Panc1 (cell line): Measurements from ENCODE around the gene UBTF.

Experiments
- POLR2AphosphoS5 ChIP-seq: IDR thresholded peaks from 2 replicates; pipeline ENCODE4 v1.6.1; 2012; ENCODE audit warnings: mild to moderate bottlenecking, low read depth, low read length, moderate library complexity
- TF ChIP-seq, protein P1 (sequence below): fragments of 450-650 bp; IDR thresholded peaks from 2 replicates; pipeline ENCODE4 v1.5.1; 2017; ENCODE audit warnings: mild to moderate bottlenecking

DNA sequence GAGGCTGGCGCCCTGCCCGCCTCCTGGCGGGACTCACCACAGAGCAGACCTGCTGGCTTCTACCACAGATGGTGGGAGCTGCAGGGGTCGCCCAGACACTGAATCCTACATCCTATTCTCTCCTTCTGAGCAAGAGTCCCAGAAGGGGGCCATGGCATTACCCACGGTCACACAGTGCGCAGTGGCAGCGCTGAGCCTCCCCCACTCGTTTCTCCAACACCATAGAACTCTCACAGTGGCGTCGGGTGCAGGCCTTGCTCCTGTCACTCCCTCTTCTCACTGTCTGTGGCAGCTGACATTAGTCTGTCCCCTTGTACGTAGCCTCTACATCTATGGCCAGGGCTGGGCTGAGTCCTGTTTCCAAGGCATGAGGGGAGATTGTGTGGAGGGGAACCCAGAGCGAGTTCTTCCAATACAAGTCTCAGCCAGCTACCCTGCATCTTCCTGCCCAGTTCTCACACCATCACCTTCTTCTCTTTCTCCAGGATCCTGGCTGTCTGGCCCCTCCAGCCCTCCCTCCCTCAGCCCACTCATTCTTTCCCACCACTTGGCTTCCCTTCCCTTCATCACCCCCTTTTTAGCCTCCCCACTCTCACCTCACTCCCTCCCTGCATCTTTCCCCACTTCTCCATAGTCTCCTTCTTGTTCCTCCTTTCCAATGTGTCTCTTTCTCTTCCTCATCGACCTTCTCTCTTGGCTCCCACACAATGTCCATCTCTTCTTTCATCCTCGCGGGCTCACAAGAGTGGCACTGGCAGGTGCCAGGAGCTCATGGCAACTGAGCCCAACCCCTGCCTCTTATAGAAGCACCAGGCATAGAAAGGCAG lies 5.9 kb downstream of the UBTF start:
- TF ChIP-seq, protein P1, sequence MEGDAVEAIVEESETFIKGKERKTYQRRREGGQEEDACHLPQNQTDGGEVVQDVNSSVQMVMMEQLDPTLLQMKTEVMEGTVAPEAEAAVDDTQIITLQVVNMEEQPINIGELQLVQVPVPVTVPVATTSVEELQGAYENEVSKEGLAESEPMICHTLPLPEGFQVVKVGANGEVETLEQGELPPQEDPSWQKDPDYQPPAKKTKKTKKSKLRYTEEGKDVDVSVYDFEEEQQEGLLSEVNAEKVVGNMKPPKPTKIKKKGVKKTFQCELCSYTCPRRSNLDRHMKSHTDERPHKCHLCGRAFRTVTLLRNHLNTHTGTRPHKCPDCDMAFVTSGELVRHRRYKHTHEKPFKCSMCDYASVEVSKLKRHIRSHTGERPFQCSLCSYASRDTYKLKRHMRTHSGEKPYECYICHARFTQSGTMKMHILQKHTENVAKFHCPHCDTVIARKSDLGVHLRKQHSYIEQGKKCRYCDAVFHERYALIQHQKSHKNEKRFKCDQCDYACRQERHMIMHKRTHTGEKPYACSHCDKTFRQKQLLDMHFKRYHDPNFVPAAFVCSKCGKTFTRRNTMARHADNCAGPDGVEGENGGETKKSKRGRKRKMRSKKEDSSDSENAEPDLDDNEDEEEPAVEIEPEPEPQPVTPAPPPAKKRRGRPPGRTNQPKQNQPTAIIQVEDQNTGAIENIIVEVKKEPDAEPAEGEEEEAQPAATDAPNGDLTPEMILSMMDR: no peak
- TF ChIP-seq POLR2AphosphoS5: 0 out of 2 replicates have a peak, but pooled peaks have one; percentile 28
